IPS DF 6.9 (cell line): Measurements from ENCODE around the gene AQP9.

ENCODE experiments used
- DNase-seq: peaks from one replicate; pipeline ENCODE4 v3.0.0-alpha.2; 2013; ENCODE audit warnings: low read depth, low spot score
- H3K27ac ChIP-seq: one replicate; pipeline ENCODE4 v1.5.1; 2013; ENCODE audit warnings: low read length, control low read depth
- H3K27me3 ChIP-seq: 2 replicates; pipeline ENCODE4 v1.6.1; 2013; ENCODE audit warnings: mild to moderate bottlenecking, low read length; ENCODE audit not compliant: control insufficient read depth, insufficient read depth
- H3K36me3 ChIP-seq: 2 replicates; pipeline ENCODE4 v1.6.1; 2013; ENCODE audit warnings: low read length; ENCODE audit not compliant: control insufficient read depth, insufficient read depth
- H3K4me1 ChIP-seq: 2 replicates; pipeline ENCODE4 v1.6.1; 2013; ENCODE audit warnings: low read length; ENCODE audit not compliant: control insufficient read depth, insufficient read depth
- H3K4me3 ChIP-seq: 2 replicates; pipeline ENCODE4 v1.5.1; 2013; ENCODE audit warnings: mild to moderate bottlenecking, low read length
- H3K9me3 ChIP-seq: 2 replicates; pipeline ENCODE4 v1.6.1; 2013; ENCODE audit warnings: low read length, inconsistent platforms; ENCODE audit not compliant: control insufficient read depth, insufficient read depth
- WGBS: extraction: QIAGEN DNeasy Blood & Tissue Kit; methylation state at CpG from one replicate; pipeline ENCODE4 v1.1.7; 2013; ENCODE audit warnings: mixed read lengths, missing lambda C conversion rate; ENCODE audit not compliant: insufficient read length, insufficient coverage; 5-methylcytosine and 5-hydroxymethylcytosine counted together

The AQP9 gene

DNA sequence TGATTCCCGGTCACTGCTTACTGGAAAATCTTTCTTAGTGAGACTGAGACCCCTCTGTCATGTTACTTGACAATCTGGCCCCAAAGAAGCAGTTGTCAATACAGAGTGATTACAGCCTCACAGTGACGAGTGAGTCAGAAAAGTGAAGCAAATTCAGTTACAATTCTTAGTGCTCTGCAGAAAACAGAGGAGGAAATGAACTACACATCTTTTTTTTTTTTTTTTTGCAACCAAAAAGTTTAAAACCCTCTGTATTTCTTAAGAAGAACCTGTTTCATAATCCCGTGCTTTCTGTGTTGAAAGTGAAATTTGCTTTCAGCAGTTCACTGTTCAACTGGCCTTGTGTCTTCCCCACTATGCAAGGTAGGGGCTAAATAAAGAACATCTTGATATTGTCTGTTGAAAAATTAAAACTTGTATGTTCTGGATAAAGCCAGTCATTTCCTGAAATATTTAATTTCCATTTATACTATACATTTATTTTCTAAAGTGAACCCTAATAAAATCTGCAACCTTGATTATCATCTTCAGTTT lies 1.9 kb downstream of the AQP9 start:
- H3K27ac ChIP-seq, result no peak overlapping the region

DNA sequence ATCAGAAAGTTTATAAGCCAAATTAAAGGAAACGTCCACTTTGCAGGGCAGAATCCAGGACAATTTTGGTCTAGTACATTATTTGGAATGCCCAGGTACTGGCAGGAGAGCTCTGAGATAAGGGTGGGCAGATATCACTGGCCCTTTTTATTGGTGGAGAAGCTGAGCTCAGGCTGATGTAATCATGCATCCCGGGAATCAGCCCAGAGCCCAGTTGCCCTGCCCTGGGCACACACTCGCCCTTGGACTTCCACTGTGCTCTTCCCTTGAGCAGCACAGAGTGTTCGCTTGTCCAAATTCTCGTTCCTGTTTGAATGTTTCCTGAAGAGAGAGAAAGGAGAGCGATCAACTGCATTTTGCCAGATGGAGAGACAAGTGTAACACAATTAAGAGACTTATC lies 3.7 kb downstream of the AQP9 start:
- Histone ChIP-seq H3K4me1 (no peaks in the 10 kb centered on the region), H3K27ac (no peak overlapping the region), H3K9me3 (no peaks in the 10 kb centered on the region), H3K27me3 (no peaks in the 10 kb centered on the region), H3K36me3 (no peaks in the 10 kb centered on the region), H3K4me3 (no peak overlapping the region)
- no CpG with 5 or more reads among the region's 6 CpGs for WGBS
- DNase-seq, result no peak

More for the DNA sequence above, 1.9 kb downstream of the AQP9 start:
- WGBS, result no CpG with 5 or more reads among the region's 3 CpGs
- H3K9me3 ChIP-seq, result no peaks in the 10 kb centered on the region
- DNase-seq, result no peak
- no peak overlapping the region for H3K4me3 ChIP-seq
- H3K4me1 ChIP-seq, result no peaks in the 10 kb centered on the region
- no peaks in the 10 kb centered on the region for H3K27me3 ChIP-seq
- no peaks in the 10 kb centered on the region for H3K36me3 ChIP-seq

DNA sequence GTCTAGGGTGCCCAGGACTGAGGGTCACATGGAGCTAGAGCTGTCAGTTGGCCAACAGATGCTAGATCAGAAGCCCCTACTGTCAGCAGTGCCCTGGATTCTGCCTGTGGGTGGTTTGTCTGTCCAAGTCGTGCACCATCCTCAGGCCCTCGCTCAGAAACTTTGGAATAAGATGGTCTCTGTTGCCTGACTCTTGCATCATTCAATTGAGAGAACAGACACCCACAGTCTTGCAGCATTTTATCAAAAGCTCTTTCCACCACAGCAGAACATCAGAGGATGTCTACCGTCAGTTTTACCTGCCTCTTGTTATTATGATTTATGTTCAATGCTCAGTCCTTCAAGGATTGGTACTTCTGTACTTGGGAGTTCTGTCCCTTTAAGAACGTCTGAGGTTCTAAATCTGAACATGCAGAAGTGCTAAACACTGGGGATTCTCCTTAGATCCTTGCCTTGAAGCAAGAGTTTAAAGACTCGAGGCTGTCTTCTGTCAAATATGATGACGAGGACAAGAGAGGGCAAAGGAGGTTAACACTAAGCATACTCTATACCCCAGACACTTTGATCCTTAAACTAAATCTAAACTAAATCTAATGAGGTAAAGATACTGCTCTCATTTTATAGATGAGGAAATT lies 4.8 kb downstream of the AQP9 start:
- Histone ChIP-seq H3K9me3 (no peaks in the 10 kb centered on the region), H3K36me3 (no peaks in the 10 kb centered on the region), H3K4me1 (no peaks in the 10 kb centered on the region), H3K27me3 (no peaks in the 10 kb centered on the region), H3K4me3 (no peak overlapping the region), H3K27ac (no peak overlapping the region)
- no peak for DNase-seq
- WGBS, result no CpG with 5 or more reads among the region's 6 CpGs

DNA sequence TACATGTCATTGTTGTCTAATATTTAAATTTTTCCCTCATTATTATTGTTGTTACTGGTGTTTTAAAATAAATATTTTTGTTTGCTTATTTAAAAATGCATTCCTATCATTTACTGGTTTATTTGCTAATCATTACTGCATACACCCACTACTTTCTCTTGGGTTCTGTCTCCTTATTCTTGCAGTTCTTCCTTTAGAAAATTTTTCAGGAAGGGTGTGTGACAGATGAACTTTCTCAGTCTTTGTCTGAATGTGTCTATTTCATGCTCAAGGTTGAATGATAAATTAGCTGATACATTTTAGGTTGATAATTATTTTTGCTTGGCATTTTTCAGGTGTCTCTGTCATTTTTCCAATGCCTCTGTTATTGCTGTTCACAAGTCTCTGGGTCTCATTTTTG lies 7.4 kb downstream of the AQP9 start:
- Histone ChIP-seq H3K27ac (no peak overlapping the region), H3K4me3 (no peak overlapping the region), H3K36me3 (no peaks in the 10 kb centered on the region)

DNA sequence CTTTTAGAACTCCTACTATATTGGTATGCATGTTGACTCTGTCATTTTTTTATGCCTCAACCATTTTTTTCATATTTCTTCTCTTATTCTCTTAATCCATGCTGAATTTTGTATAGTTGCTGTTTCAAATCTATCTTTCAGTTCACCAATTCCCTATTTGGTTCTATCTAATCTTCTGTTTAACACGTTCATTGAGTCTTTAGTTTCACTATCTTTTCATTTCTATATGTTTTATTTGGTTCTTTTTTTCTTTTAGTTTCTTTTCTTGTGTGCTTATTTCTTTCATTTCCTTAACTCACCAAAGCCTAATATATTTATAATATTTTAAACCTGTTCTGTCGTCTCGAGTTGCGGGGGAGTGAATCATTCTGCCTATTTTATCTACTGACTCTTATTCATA lies 8.0 kb downstream of the AQP9 start:
- H3K4me1 ChIP-seq, result no peaks in the 10 kb centered on the region
- H3K9me3 ChIP-seq, result no peaks in the 10 kb centered on the region
- H3K27ac ChIP-seq, result no peak overlapping the region
- no peak for DNase-seq
- H3K36me3 ChIP-seq, result no peaks in the 10 kb centered on the region
- H3K27me3 ChIP-seq, result no peaks in the 10 kb centered on the region
- no CpG with 5 or more reads among the region's 4 CpGs for WGBS
- H3K4me3 ChIP-seq, result no peak overlapping the region

More for the DNA sequence above, 7.4 kb downstream of the AQP9 start:
- no peak for DNase-seq
- Histone ChIP-seq H3K4me1 (no peaks in the 10 kb centered on the region), H3K27me3 (no peaks in the 10 kb centered on the region), H3K9me3 (no peaks in the 10 kb centered on the region)

DNA sequence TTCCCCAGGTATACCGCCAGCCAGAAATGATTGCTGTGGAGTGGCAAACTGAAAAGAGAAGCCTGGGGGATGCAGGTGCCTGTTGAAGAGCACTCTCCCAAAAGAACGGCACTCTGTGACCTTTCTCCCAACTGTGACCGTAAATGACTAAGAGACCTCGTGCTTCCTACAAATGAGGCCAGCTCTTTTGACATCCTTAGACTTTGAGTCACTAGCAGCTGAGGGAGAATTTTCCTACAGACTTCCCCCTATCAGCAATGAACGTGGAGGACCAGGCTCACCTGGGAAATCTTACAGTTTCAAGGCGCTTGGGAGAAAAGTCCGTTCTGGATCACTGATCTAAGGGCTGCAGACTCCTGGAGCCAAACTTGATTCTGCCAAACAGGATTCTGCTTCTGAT lies 8.6 kb downstream of the AQP9 start:
- Histone ChIP-seq H3K4me3 (no peak overlapping the region), H3K27ac (no peak overlapping the region)

DNA sequence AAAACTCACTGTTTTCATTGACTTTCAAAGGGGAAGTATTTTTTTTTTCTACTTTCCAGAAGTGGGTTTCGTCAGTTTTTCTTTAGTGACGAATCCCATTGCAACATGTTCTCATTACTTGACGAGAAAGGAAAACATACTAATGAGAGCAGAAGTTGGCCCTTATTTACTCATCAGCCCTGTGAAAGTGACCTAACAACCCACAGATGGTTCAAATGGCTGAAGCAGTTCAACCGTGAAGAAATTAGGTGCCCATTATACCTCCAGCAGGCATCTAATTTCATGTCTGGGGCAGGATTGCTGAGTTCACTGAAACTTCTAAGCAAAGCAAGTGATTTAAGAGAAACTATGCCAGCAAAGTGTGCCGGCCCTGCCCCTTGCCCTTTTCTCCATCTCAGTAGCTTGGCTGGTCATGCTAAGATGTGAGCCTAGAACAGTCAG lies 9.0 kb downstream of the AQP9 start:
- H3K27ac ChIP-seq, result no peak overlapping the region

More for the DNA sequence above, 8.6 kb downstream of the AQP9 start:
- H3K27me3 ChIP-seq, result no peaks in the 10 kb centered on the region
- no peaks in the 10 kb centered on the region for H3K9me3 ChIP-seq
- H3K4me1 ChIP-seq, result no peaks in the 10 kb centered on the region
- H3K36me3 ChIP-seq, result no peaks in the 10 kb centered on the region
- DNase-seq, result no peak
- no CpG with 5 or more reads among the region's 7 CpGs for WGBS

DNA sequence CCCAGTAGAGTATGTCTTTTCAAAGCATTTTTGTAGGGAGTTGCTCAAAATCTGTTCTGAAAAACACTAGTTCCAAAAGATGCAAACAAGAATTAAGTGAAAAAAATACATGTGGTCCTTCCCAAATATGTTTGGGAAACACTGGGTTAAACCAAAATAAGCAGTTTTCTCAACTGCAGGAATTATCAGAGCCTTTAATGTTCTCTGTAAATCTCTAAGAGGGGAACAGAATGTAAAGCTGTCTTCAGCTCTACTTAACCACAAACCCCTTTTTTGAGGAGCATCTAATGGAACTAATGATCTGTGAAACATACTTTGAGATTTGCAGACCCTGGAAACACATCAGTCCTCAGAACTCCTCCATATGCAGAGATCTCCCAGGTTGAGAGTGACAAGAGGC lies 9.9 kb downstream of the AQP9 start:
- no peak overlapping the region for H3K27ac ChIP-seq
- no peaks in the 10 kb centered on the region for H3K9me3 ChIP-seq
- H3K36me3 ChIP-seq, result no peaks in the 10 kb centered on the region
- no peaks in the 10 kb centered on the region for H3K27me3 ChIP-seq
- no peak for DNase-seq
- H3K4me3 ChIP-seq, result no peak overlapping the region
- no peaks in the 10 kb centered on the region for H3K4me1 ChIP-seq

More for the DNA sequence above, 9.0 kb downstream of the AQP9 start:
- no CpG with 5 or more reads among the region's 5 CpGs for whole genome bisulfite sequencing
- no peak for DNase-seq
- H3K27me3 ChIP-seq, result no peaks in the 10 kb centered on the region
- no peaks in the 10 kb centered on the region for H3K36me3 ChIP-seq
- H3K4me1 ChIP-seq, result no peaks in the 10 kb centered on the region
- H3K4me3 ChIP-seq, result no peak overlapping the region
- no peaks in the 10 kb centered on the region for H3K9me3 ChIP-seq

DNA sequence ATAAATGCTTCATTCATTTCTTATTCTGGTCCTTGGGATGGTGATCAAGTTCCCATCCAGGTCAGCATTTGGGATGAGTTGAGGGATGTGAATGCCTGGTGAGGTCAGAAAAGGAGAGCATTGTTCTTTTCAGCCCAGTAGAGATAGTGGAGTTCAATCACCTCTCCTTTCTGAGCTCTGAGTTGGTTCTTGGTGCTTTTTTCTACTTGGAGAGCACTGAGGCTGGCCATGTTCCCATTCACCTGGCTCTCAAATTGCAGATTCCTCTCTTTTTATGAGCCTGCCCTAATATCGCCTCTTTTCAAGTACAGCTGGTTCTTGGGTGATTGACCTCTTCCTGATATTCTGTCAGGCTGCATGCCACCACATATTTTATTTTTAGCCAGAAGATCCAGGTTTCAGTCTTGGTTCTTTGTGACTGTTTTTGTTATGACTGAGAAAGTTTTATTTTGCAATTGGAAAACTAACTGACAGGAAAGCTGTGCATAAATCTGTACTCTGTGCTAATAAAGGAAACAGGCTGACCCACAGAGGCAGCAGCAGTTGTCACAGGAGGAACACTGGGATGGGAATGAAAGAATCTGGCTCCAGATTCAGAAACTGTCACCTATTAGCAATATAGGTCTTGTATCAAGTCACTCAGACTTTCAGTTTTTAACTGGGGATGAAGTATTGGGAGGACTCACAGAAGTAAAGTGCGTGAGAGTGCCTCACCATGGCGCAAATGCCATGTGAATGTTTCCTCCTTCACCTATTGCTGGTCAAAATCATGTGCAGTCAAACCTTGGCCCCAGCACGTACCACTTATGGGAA lies 10.7 kb downstream of the AQP9 start:
- no peak for DNase-seq
- no peaks in the 10 kb centered on the region for H3K27me3 ChIP-seq
- no peak overlapping the region for H3K4me3 ChIP-seq
- no peak overlapping the region for H3K27ac ChIP-seq
- H3K9me3 ChIP-seq, result no peaks in the 10 kb centered on the region
- WGBS, result no CpG with 5 or more reads among the region's 4 CpGs
- no peaks in the 10 kb centered on the region for H3K36me3 ChIP-seq
- no peaks in the 10 kb centered on the region for H3K4me1 ChIP-seq

DNA sequence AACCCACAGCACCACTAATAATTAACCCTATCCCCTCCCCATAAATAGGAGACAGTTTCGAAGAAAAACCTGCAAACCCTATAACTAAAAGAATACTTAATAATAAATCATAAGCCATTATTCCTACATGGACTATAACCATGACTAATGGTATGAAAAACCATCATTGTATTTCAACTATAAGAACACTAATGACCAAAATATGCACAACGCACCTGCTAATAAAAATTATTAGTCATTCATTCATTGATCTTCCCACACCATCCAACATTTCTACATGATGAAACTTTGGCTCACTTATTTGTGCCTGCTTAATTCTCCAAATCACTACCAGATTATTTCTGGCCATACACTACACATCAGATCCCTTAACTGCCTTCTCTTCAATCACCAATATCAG lies 16.6 kb downstream of the AQP9 start:
- Histone ChIP-seq H3K36me3 (no peaks in the 10 kb centered on the region), H3K27ac (no peak overlapping the region)
- 100% methylated on average over 1 of the region's 2 CpGs for WGBS

More for the DNA sequence above, 16.6 kb downstream of the AQP9 start:
- H3K9me3 ChIP-seq, result no peaks in the 10 kb centered on the region
- no peak for DNase-seq
- no peak overlapping the region for H3K4me3 ChIP-seq
- H3K4me1 ChIP-seq, result no peaks in the 10 kb centered on the region
- H3K27me3 ChIP-seq, result no peaks in the 10 kb centered on the region
